GM19455 (cell line): ENCODE data around the gene PIK3C2B.
"Not testable (repeated sequence)": the region's sequence is repeated elsewhere in the genome, so short reads cannot be mapped to it uniquely, and the experiment has no call there.

Experiments
- ATAC-seq: cut with Tn5 transposase; IDR thresholded peaks from one replicate; pipeline ENCODE4 v1.9.1; 2021; ENCODE audit not compliant: unreplicated experiment

Gene PIK3C2B

DNA sequence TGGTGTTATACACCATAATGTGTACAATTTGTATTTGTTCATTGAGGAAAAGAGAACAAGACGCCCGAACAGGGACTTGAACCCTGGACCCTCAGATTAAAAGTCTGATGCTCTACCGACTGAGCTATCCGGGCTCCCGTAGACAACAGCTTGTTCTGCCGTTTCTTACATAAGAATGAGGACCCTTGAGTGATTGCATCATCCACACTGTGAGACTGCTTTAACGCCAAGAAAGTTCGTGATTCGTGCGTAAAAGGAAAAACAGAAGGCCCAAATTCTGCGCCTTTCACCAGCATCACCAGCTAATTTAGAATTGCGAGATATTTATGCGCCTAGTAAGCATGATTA, 12.3 kb upstream of the PIK3C2B start:
- peak; percentile 66 for ATAC-seq

DNA sequence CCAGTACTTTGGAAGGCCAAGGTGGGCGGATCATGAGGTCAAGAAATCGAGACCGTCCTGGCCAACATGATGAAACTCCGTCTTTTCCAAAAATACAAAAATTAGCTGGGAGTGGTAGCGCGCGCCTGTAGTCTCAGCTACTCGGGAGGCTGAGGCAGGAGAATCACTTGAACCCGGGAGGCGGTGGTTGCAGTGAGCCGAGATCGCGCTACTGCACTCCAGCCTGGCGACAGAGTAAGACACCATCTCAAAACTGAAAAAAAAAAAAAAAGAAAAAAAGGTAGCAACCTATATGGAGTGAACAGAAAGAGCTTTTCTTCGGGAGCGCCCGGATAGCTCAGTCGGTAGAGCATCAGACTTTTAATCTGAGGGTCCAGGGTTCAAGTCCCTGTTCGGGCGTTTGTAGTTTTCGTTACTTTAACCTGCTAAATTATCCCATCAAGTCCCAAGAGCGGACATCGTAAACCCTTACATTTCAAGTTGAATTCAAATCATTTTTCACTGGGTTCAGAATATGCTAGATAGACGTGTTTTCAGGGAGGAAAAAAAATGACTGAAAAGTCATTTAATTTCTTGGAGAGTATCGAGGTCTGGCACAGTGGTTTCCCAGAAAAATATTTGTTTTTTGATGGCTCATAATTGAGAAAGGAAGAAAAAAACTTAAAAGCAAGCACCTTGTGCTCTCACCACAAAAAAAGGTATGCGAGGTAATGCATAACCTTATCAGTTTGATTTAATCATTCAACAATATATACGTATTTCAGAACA, 11.8 kb upstream of the PIK3C2B start:
- peak; percentile 70 for ATAC-seq

DNA sequence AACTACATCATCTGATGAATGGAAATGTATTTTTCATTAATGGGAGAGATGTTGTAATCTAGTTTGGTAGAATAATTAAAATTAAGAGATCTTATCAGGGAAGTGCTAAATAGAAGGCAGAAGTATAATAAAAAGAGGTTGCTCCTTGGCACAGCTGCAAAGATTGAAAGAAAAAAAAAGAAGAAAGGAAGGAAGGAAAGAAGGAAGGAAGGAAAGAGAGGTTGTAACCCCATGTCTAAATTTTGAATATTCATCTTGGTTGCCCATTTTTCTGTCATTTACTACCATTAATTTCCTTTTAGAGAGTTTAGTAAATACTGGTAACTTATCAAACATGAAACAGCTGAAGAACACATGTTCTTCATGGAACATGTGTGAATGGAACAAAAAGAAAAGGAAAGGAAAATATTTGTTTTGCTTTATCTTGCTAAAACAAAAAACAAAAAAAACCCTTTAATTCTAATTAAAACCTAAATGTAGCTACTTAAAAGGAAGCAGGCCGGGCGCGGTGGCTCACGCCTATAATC, 11.1 kb upstream of the PIK3C2B start:
- no peak for ATAC-seq

DNA sequence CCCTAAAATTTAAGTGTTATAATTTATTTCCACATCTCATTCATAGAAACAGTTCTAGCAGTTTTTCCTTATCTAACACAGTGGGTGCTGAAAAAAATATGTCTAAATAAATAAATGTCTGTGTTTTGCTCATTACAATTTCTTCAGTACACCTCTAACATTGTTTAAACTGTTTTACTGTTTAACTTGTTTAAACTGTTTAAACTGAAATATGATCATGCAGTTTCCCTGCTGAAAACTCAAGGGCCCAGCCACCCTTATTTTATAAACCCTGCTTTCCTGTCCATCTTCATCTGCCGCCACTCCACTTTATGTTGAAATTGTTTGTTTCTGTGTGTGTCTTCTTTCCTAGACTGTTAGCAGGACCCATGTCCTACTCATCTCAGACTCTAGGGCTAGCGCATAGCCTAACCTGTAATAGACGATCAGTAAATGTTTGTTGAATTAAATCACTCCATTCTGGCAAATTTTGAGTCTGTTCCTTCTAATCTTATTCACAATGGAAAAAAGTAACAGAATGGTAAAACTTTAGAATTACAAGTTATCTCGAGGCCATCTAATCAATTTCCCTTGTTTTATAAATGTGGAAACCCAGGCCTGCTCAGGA, 9.4 kb upstream of the PIK3C2B start:
- ATAC-seq = no peak

DNA sequence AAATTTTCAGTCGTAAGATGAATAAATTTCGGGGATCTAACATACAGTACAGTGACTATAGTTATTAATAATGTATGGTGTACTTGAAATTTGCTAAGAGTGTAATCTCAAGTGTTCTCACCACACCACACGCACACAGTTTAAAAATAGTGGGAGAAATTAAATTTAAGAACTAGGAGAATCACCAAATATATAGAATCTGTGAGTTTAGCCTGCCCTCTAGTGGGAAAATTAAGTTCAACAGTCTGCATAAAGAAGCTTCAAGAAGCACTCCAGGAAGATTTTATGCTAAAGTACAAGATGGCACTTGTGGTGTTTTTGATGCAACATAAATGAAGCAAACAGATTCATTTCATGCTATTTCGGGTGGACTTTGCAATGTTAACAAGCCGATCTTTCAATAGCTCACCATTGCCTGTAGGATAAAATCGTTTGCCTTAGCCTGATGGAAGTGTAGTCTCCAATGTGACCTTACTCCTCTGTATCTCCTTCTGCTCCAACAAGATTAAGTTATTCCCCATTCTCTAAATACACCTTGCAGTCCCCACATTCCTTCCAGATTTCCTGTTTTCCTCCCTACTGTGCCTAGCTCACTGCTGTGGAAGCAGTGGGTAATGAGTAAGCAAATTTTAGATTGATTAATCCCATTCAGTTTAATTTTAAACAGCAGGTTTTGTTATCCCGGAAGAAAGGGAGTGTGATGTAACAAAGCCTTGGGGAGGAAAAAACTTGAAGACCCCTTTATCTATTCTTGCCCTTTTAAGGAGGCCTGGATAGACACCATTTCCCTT, 8.7 kb upstream of the PIK3C2B start:
- ATAC-seq = no peak

DNA sequence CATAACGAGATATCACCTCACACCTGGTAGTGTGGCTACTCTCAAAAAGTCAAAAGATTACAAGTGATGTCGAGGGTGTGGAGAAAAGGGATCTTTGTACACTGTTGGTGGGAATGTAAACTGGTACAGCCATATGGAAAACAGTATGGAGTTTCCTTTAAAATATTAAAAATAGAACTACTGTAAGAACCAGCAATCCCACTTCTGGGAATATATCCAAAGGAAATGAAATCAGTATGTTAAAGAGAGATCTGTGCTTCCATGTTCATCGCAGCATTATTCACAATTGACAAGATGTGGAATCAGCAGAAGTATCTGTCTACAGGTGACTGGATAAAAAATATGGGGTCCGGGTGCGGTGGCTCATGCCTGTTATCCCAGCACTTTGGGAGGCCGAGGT, 7.6 kb upstream of the PIK3C2B start:
- no peak for ATAC-seq

DNA sequence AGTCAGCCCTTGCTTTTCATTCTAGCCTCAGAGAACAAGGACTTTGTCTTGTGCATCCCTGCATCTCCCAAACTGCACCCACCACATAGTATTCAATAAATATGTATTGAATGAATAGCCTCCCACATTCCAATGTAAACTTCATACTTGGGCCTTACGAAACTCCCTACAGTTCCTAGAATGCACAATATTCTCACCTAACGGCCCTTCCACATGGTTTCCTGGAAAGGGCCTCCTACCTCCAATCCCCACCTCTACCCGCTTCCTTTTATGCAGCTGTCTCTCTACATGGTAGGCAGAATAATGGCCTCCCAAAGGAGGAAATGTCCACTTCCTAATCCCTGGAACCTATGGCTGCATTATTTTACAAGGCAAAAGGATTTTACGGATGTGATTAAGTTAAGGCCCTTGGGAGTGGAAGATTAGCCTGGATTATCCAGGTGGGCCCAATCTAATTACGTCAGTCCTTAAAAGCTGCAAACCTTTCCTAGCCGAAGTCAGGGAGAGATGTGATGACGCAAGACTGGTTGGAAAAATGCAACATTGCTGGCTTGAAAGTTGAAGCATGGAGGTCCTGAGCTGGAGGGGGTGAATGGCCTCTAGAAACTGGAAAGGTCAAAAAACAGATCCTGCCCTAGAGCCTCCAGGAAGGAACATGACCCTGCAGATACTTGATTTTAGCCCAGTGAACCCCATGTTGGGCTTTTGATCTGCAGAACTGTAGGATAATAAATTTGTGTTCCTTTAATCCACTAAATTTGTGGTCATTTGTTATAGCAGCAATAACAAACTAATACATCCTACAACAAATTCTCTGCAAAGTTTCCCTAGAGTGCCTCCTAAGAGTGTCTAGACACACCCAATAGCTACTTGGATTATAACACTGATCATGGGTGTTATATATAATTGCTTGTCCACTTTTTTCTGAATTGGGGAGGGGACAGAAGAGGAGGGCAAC, 5.2 kb upstream of the PIK3C2B start:
- ATAC-seq = no peak

DNA sequence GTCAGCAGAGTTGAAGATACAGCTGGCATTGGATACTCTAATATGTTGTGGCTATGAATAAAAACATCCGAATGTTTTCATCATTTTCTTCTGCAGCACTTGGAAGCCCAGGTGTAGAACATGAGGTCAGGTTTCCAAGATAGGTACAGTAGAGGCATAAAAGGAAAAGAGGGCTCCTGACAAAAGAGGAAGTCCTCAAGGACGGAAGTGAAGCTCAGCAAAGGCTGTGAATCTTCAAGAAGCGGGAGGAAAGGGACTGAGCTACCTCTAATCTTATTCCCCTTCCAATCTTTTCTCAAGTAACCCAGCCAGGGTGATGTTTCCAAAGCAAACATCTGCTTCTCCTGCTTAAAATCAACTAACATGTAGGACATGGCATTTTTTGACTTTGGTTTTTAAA, 4.4 kb upstream of the PIK3C2B start:
- ATAC-seq = no peak

DNA sequence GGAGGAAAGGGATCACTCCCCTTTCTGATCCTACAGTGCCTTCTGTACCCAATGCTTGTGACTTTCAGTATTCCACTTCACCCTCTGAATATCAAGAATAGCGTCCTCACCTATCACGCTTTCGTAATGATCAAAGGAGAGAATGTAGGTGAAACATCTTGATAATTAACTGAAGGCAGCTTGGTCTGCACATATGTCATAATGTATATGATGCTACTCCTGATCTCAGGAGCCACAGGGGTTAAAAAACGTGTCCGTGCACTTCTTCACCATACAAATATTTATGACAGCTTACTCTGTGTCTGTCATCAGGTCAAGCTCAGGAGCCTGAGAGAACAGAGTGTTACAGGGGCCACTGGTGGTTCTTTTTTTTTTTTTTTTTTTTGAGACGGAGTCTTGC, 1.2 kb upstream of the PIK3C2B start:
- no peak for ATAC-seq

DNA sequence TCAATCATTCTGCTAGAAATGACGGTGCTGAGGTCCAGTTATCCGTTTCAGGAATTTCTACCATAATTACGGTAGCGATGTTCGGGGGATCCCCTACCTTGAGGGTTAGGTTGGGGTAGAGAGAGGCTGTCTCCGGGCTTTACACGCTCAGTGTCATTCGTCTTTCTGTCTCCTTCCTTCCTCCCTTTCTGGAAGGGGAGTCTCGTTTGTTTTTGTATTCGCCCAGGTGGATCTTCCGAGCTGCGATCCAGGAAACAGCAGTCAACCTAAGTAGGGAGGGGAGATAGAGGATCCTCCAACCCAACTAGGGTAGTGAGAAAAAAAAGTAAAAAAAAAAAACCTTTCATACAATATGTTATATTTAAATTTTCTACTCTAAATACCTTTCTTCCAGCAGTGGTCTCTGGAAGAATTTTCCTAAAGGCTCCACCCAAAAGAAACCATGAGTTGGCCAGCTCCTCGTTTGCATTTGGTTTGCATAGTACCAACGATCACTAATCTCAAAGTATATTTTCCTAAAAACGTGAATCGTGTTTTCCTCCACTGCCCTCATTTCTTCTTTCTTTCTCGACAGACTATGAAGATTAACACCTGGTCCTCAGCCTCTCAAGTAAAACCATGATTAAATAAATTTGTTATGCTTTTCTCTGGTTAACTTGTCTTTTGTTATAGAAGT, 611 bp upstream of the PIK3C2B start:
- peak; percentile 35 for ATAC-seq

DNA sequence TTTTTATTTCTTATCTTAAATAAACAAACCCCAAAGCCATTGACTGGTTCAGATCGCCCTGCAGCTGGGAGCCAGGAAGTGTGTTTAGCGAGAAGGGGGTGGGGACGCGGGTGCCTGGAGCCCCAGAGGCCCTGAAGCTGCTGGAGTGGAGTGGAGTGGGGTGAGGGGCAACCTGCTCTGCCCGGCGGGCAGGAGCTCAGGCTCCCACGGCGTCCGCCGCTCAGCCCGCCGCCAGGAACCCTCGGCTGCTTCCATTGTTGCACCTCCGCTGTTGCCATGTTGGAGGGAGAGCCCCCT, 673 bp downstream of the PIK3C2B start:
- peak; percentile 19 for ATAC-seq

DNA sequence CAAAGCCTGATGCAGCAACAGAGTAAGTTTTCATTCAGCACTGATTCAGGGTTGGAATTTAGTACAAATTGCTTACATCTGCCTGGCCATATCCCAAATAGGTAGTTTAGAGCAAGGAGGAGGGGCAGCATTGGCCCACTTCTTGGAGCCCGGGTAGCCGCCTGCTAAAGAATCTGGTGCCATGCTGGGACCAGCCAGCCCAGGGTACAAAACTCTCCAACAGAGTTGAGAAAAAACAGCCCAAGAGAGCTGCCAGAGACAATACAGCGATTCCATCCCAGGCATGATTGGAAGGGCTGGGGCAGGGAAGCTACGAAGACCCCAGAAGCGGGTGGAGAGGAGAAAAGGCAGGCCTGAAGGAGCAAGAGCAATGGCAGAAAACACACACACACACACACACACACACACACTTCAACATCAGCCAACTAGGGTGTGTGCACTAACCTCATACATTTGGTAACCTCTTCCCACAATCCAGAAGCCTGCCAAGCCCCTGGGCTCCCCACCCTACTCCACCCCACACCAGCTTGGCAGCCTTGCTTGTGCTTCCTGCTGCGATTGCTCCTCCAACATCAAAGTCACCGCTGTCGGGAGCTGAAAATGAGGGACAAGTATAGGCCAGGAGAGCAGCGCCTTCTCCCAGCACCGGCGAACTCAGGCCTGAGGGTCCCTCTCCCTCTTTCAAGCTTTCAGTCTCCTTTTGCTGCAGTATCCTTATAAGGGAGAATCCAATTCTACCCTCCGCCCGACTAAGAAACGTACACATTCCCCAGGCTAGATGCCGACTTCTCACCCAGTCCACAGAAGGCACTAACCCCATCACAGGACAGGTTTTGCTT, 1.2 kb downstream of the PIK3C2B start:
- no peak for ATAC-seq

DNA sequence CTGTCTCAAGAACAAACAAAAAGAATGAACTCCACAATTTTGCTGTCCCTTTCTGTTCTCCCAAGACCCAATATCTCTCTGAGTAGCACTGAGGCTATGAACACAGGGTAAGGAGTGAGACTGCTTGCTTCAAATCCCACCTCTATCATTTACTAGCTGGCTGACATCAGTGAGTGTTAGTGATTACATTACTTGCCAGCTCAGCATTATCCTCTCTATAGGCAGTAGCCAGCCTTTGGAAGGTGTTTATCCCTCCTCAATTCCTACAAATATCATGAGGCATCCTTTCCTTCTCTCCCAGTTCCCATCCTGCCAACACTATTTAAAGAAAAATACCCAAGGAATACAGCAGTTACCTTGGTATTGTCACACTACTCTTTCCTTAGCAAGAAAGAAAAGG, 3.0 kb downstream of the PIK3C2B start:
- no peak for ATAC-seq

DNA sequence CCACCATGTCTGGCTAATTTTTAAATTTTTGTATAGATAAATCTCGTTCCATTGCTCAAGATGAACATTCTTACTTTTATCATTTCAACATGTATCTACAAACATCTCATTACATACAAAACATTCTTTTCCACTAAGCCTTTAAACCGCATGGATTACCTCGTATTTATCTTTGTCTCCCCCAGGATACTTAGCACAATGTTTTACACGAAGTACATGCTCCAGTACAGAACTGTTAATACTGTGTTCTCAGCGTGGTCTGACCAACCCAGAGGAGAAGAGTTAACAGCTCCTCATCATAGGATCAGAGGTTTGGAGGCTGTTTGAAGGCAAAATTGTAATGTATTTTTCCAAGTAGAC, 7.4 kb downstream of the PIK3C2B start:
- no peak for ATAC-seq

DNA sequence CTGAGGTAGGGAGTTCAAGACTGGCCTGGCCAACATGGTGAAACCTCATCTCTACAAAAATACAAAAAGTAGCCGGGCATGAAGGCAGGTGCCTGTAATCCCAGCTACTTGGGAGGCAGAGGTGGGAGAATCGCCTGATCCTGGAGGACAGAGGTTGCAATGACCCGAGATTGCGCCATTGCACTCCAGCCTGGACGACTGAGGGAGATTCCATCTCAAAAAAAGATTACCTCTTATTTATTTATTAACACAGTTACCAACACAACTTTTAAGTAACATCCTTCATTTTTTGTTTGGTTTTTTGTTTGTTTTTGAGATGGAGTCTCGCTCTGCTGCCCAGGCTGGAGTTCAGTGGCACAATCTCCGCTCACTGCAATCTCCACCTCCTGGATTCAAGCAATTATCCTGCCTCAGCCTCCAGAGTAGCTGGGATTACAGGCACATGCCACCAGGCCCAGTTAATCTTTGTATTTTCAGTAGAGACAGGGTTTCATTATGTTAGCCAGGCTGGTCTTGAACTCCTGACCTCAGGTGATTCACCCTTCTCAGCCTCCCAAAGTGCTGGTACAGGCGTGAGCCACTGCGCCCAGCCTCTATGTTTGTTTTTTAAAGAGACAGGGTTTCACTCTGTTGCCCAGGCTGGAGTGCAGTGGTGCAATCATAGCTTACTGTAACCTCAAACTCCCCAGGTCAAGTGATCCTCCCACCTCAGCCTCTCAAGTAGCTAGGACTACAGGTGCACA, 7.9 kb downstream of the PIK3C2B start:
- not testable (repeated sequence) for ATAC-seq

DNA sequence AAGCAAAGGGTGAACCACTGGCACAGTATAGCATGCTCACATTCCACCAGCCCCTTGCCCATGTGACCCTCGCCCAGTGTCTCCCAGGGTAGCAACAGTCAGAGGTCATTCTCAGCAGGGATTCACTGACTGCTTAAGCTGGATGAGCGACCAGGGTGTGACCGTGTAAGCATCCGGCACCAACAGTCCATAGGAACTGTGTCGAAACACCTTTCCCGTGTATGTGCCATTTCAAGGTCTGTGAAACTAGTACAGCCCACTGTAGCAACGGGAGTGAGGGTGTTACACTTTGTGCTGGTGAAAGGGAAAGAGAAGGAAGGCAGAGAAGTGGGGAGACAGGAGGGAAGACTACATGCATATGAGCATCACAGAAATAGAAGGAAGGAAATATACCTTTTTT, 10.8 kb downstream of the PIK3C2B start:
- no peak for ATAC-seq

DNA sequence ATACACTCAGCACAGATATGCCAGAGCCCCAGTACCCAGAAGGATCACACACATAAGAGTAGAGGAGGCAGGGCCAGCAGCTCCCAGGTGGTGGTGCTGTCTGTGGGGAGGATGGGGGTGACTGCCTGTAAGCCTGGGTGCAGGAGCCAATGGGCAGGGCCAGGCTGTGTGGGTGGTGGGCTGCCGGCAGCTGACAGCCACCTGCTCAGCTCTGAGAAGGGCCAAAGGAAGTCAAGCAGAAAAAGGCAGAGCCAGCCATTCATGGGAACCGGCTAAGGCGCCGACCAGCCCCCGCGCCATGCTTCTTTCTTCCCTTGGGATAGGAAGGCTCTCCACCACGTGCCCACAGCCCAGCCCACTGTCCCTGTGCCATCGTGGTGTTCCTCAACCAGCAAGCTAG, 14.1 kb downstream of the PIK3C2B start:
- ATAC-seq = peak; percentile 59

DNA sequence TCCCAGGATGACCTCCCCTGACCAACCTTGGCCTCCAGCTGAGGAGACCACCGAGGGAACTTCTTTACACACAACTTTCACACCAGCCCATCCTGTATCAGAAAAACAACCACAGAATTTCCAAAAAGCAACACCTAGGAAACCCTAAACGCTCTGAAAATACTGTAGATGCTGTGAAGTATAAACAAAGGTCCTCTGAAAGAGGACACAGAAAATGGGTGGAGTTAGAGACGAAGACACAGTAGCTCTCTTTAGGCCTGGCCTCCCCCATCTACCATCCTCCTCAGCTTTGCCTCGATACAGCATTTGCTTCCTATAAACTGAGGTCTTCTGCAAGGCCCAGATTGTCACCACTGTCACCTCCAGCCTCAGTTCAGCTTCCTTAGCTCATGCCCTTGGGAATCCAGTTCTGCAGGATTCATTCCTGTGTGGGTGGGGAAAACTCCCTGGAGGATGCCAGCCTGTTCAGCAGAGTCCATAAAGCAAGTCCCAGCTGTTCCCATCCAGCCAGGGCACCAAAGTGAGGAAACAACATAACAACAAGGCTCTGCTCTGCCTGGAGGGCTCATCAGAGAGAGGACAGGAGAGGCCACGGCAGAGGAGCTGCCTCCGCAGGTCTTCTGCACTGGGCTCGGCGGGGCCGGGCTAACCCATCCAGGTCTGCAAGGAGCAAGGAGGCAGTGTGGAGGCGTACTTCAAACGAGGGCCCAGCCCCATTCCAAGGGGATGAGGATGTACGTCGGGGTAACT, 15.0 kb downstream of the PIK3C2B start:
- ATAC-seq = no peak
